ENCODE data around the gene NSFL1C.
"Not testable (repeated sequence)": the region's sequence is repeated elsewhere in the genome, so short reads cannot be mapped to it uniquely, and the experiment has no call there.

The NSFL1C gene

GRCh38 chr20:1503564-1504227 lies 37.0 kb upstream of the NSFL1C start:
- FAIRE-seq: no peak
- no peak for DNase-seq (ENCODE audit: insufficient read length, low spot score)
- peak; percentile 78 for TF ChIP-seq CTCF (IDR thresholded peaks at IDR 0.05; ENCODE audit: insufficient read depth, missing control alignments)

- FAIRE-seq (no peak), DNase-seq (ENCODE audit: insufficient read length, low spot score) (no peak)
- TF ChIP-seq CTCF (IDR thresholded peaks at IDR 0.05; ENCODE audit: insufficient read depth, missing control alignments): no peak
Observed at GRCh38 chr20:1500496-1500895, 33.8 kb upstream of the NSFL1C start.

GRCh38 chr20:1499528-1500420 lies 33.1 kb upstream of the NSFL1C start:
- no peak for FAIRE-seq

GRCh38 chr20:1497371-1497770 lies 30.7 kb upstream of the NSFL1C start:
- FAIRE-seq; DNase-seq (ENCODE audit: insufficient read length, low spot score): not testable (repeated sequence)

More at GRCh38 chr20:1499528-1500420, 33.1 kb upstream of the NSFL1C start:
- no peak for TF ChIP-seq CTCF (IDR thresholded peaks at IDR 0.05; ENCODE audit: insufficient read depth, missing control alignments)
- DNase-seq (ENCODE audit: insufficient read length, low spot score): no peak

- FAIRE-seq (no peak), DNase-seq (ENCODE audit: insufficient read length, low spot score) (no peak)
- no peak for TF ChIP-seq CTCF (IDR thresholded peaks at IDR 0.05; ENCODE audit: insufficient read depth, missing control alignments)
Observed at GRCh38 chr20:1496930-1497329, 30.3 kb upstream of the NSFL1C start.

- no peak for TF ChIP-seq CTCF (IDR thresholded peaks at IDR 0.05; ENCODE audit: insufficient read depth, missing control alignments)
- FAIRE-seq (no peak), DNase-seq (ENCODE audit: insufficient read length, low spot score) (no peak)
Observed at GRCh38 chr20:1494436-1494835, 27.8 kb upstream of the NSFL1C start.

GRCh38 chr20:1493536-1493935 lies 26.9 kb upstream of the NSFL1C start:
- TF ChIP-seq CTCF (IDR thresholded peaks at IDR 0.05; ENCODE audit: insufficient read depth, missing control alignments): no peak
- DNase-seq (ENCODE audit: insufficient read length, low spot score): no peak
- FAIRE-seq: no peak
